Transverse colon (tissue), 4 donors: ENCODE results near the gene RNF224. TPM values are rescaled to one million over a fixed set of nuclear protein-coding genes. Genes with fewer than 3 reads are reported as not detected.

ENCODE experiments used
- DNase-seq: peaks from one replicate; pipeline ENCODE4 v3.0.0-alpha.2; 2019
- H3K27ac ChIP-seq, 4 donors: fragments of 200-600 bp; sonication (generic); 2 replicates each; pipeline ENCODE4 v1.5.1; 2016 to 2018; ENCODE audit warnings: inconsistent platforms in 4 of 4
- H3K27me3 ChIP-seq: fragments of 200-600 bp; sonication (generic); 2 replicates; pipeline ENCODE4 v1.5.1; 2017; ENCODE audit warnings: inconsistent platforms
- H3K36me3 ChIP-seq, 4 donors: fragments of 200-600 bp; sonication (generic); 2 replicates each; pipeline ENCODE4 v1.5.1; 2017 to 2019; ENCODE audit warnings: inconsistent platforms in 4 of 4
- H3K4me1 ChIP-seq, 4 donors: fragments of 200-600 bp; sonication (generic); 2 replicates each; pipeline ENCODE4 v1.5.1; 2017 to 2020; ENCODE audit warnings: inconsistent platforms in 4 of 4
- H3K4me3 ChIP-seq, 4 donors: fragments of 200-600 bp; sonication (generic); 1 replicate in 1 of 4; 2 replicates in 3 of 4; pipeline versions ENCODE4 v1.5.1 to v1.6.1; 2017 to 2019; ENCODE audit warnings: inconsistent platforms in 4 of 4
- H3K9me3 ChIP-seq, 2 donors: fragments of 200-600 bp; sonication (generic); 2 replicates each; pipeline ENCODE4 v1.5.1; 2017 to 2019; ENCODE audit warnings: inconsistent platforms in 2 of 2
- EP300 ChIP-seq: sonication (generic); formaldehyde crosslinking; IDR thresholded peaks from one replicate; pipeline ENCODE4 v1.6.1; 2017; ENCODE audit warnings: antibody characterized with exemption, low read depth
- POLR2A ChIP-seq: fragments of 450-650 bp; IDR thresholded peaks from one replicate; pipeline ENCODE4 v1.6.1; 2016; ENCODE audit warnings: antibody characterized with exemption, mild to moderate bottlenecking, moderate library complexity
- POLR2AphosphoS5 ChIP-seq, 3 donors: sonication (generic); formaldehyde crosslinking; IDR thresholded peaks; one replicate each; pipeline ENCODE4 v1.6.1; 2016; ENCODE audit warnings: antibody characterized with exemption in 3 of 3
- WGBS, 2 donors: methylation state at CpG; one replicate each; pipeline ENCODE4 v1.1.5; 2018; ENCODE audit warnings: low coverage in 1 of 2; 5-methylcytosine and 5-hydroxymethylcytosine counted together
- in situ Hi-C, 4 donors: fragments of 200-750 bp; cut with MboI; loops; one replicate each; pipeline versions ENCODE4 v1.15.0 to v1.15.1; 2017; ENCODE audit warnings: low sequenced_read_pairs in 3 of 4, low pct_ligation_motif_present in 1 of 4, low pct_unique_long_range_greater_than_20kb in 1 of 4
- intact Hi-C: fragments of 100-400 bp; cut with DNase I; formaldehyde crosslinking; loops from one replicate; pipeline ENCODE4 v1.15.1; 2023; ENCODE audit warnings: low total_unique reads
- total RNA-seq, 4 donors: library from RNA; depleted of rRNA; stranded (reverse); fragments of >200 nt; gene quantifications; one replicate each; pipeline ENCODE4 v1.1.0, GENCODE V29; 2016
- TF ChIP-seq, protein P1 (sequence below), 5 experiments: fragments of 200-600 bp in 3 of 5; fragments of 450-650 bp in 2 of 5; sonication (generic) in 3 of 5; IDR thresholded peaks; 1 replicate in 2 of 5; 2 replicates in 3 of 5; pipeline ENCODE4 v1.5.1; 2016 to 2017; ENCODE audit warnings: antibody characterized with exemption in 5 of 5, inconsistent platforms in 3 of 5, mild to moderate bottlenecking in 2 of 5, moderate library complexity in 1 of 5

The RNF224 gene
- total RNA-seq, 4 donors from 2014 or later, result not detected

DNA sequence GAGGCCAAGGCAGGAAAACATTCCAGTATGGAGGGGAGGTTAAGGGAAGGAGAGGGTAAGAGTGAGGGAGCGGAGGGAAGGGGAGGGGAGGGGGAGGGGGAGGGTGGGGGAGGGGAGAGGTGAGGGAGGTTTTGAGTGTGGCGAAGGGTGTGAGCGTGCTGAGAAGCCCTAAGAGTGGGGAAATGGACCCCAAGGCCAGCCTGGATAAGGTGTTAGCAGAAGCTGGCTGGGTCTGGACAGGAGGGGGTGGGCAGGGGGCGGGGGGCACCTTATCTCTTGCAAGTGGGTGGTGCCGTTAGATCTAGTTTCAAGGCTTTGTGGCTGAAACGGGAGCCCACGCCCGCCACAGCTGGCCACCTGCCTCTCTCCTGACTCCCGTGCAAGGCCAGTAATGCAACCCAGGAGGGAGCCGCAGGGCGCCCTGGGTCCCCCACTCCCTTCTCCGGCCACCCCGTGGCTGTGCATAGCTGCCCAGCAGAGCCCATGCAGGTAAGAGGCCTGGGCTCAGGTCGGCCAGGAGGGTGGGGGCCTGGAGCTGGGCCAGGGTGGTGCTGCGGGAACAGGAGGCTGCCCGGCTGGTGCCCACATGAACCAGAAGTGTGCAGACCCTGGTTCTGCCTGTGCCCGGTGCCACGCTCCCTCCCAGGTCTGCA is 677 bp downstream of the RNF224 start:
- Histone ChIP-seq H3K27ac (no peak overlapping the region), H3K4me1 (peaks cover 13 to 42% (median 29%) of the 10 kb centered on the region in 4 donors), H3K9me3 (no peaks in the 10 kb centered on the region), H3K4me3 (no peak overlapping the region), H3K36me3 (no peaks in the 10 kb centered on the region), H3K27me3 (peaks cover 51% of the 10 kb centered on the region)
- in situ Hi-C loops, result loop anchor here in 1 of 4 donors (10.0 kb wide), 1 partner anchor 103 kb away; no protein-coding TSS in a partner anchor
- no peak for DNase-seq
- intact Hi-C loops, result loop anchor here (5.0 kb wide), 1 partner anchor 101 kb away; no protein-coding TSS in a partner anchor
- 18% methylated on average over 12 of the region's 18 CpGs; no CpG with 5 or more reads in 1 of the 2 donors for WGBS, 2 donors
- no peak for TF ChIP-seq POLR2A
- TF ChIP-seq, protein P1, sequence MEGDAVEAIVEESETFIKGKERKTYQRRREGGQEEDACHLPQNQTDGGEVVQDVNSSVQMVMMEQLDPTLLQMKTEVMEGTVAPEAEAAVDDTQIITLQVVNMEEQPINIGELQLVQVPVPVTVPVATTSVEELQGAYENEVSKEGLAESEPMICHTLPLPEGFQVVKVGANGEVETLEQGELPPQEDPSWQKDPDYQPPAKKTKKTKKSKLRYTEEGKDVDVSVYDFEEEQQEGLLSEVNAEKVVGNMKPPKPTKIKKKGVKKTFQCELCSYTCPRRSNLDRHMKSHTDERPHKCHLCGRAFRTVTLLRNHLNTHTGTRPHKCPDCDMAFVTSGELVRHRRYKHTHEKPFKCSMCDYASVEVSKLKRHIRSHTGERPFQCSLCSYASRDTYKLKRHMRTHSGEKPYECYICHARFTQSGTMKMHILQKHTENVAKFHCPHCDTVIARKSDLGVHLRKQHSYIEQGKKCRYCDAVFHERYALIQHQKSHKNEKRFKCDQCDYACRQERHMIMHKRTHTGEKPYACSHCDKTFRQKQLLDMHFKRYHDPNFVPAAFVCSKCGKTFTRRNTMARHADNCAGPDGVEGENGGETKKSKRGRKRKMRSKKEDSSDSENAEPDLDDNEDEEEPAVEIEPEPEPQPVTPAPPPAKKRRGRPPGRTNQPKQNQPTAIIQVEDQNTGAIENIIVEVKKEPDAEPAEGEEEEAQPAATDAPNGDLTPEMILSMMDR (IDR thresholded peaks at IDR 0.05), result no peak
- TF ChIP-seq POLR2AphosphoS5 (IDR thresholded peaks at IDR 0.05), result no peak
- TF ChIP-seq EP300, result no peak

DNA sequence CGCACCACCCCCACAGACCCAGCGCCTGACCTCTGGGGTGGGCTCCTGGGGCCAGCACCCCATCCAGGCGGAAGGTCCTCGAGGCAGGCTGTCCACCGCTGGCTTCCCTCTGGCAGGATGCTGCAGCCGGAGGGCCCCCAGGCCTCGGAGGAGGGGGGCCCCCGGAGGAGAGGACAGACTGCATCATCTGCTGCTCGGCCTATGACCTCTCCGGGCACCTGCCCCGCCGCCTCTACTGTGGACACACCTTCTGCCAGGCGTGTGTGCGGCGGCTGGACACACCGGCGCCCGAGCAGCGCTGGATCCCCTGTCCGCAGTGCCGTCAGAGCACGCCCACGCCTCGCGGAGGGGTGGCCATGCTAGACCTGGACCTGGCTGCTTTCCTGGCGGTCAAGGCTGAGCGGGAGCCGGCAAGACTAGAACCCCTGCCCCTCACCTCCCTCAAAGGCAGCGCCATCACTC is 1.2 kb downstream of the RNF224 start:
- DNase-seq, result no peak
- no peak overlapping the region for H3K4me3 ChIP-seq
- no peak overlapping the region for H3K27ac ChIP-seq
- H3K36me3 ChIP-seq, result no peaks in the 10 kb centered on the region
- no peaks in the 10 kb centered on the region for H3K9me3 ChIP-seq
- TF ChIP-seq EP300 (no peak), POLR2AphosphoS5 (IDR thresholded peaks at IDR 0.05) (no peak), POLR2A (no peak)
- TF ChIP-seq, protein P1 (IDR thresholded peaks at IDR 0.05), result no peak
- H3K27me3 ChIP-seq, result peaks cover 56% of the 10 kb centered on the region
- 44% methylated on average over 22 of the region's 29 CpGs; no CpG with 5 or more reads in 1 of the 2 donors for WGBS, 2 donors
- in situ Hi-C loops (loop anchor here in 1 of 4 donors (10.0 kb wide), 1 partner anchor 104 kb away; no protein-coding TSS in a partner anchor), intact Hi-C loops (loop anchor here (5.0 kb wide), 1 partner anchor 101 kb away; no protein-coding TSS in a partner anchor)
- H3K4me1 ChIP-seq, result peaks cover 13 to 46% (median 27%) of the 10 kb centered on the region in 4 donors

GRCh38 chr9:137228968-137229896 is 1.9 kb downstream of the RNF224 start:
- Histone ChIP-seq H3K9me3 (no peaks in the 10 kb centered on the region), H3K4me1 (peaks cover 8 to 41% (median 23%) of the 10 kb centered on the region in 4 donors), H3K4me3 (no peak overlapping the region), H3K36me3 (no peaks in the 10 kb centered on the region), H3K27me3 (peaks cover 63% of the 10 kb centered on the region), H3K27ac (no peak overlapping the region)
- TF ChIP-seq EP300, result no peak
- no peak for TF ChIP-seq POLR2AphosphoS5 (IDR thresholded peaks at IDR 0.05)
- no peak for TF ChIP-seq POLR2A
- TF ChIP-seq, protein P1 (IDR thresholded peaks at IDR 0.05), result no peak
- 56% methylated on average over 25 of the region's 27 CpGs; no CpG with 5 or more reads in 1 of the 2 donors for WGBS, 2 donors
- in situ Hi-C loops (loop anchor here in 1 of 4 donors (10.0 kb wide), 1 partner anchor 104 kb away; no protein-coding TSS in a partner anchor), intact Hi-C loops (loop anchor here (5.0 kb wide), 1 partner anchor 102 kb away; no protein-coding TSS in a partner anchor)
- DNase-seq, result no peak
